ENCODE results near the gene SRXN1. TPM values are rescaled to one million over a fixed set of nuclear protein-coding genes. Genes with fewer than 3 reads are reported as not detected.

SRXN1 gene
- total RNA-seq, 1 donor from 2014 or later: 41.5 TPM

GRCh38 chr20:675453-676314, 22.7 kb upstream of the SRXN1 start, which contains the start of gene SCRT2:
Gene SCRT2, minus strand, starts transcription at chr20:675802. Its CDS starts 201 bp downstream, at chr20:675601.
- peak; percentile 94 for DNase-seq (ENCODE audit: low spot score)

DNA sequence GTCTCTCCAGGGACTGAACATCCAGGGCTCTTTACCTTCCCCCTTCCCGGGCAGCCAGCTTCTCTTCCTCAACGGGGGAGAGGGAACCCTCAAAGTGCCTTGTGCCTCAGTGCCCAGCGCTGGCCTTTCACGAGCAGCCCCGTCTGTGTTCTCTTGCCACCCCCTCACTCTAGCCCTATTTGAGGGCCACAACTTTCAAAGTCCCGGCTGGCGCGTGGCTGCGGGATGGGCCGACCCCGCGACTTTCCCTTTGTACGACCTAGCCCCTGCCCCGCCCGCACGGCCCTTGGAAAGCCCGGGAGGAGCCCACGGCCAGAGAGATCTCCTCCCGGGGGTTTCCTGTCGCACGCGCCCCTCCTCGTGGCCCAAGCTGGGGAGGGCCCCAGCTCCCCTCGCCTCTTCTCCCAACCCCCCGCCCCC, 22.0 kb upstream of the SRXN1 start:
- DNase-seq (ENCODE audit: low spot score): no peak

- no peak for DNase-seq (ENCODE audit: low spot score)
Measured at GRCh38 chr20:673603-674001, 20.6 kb upstream of the SRXN1 start.

GRCh38 chr20:672963-673602, 20.1 kb upstream of the SRXN1 start:
- DNase-seq (ENCODE audit: low spot score): no peak

DNA sequence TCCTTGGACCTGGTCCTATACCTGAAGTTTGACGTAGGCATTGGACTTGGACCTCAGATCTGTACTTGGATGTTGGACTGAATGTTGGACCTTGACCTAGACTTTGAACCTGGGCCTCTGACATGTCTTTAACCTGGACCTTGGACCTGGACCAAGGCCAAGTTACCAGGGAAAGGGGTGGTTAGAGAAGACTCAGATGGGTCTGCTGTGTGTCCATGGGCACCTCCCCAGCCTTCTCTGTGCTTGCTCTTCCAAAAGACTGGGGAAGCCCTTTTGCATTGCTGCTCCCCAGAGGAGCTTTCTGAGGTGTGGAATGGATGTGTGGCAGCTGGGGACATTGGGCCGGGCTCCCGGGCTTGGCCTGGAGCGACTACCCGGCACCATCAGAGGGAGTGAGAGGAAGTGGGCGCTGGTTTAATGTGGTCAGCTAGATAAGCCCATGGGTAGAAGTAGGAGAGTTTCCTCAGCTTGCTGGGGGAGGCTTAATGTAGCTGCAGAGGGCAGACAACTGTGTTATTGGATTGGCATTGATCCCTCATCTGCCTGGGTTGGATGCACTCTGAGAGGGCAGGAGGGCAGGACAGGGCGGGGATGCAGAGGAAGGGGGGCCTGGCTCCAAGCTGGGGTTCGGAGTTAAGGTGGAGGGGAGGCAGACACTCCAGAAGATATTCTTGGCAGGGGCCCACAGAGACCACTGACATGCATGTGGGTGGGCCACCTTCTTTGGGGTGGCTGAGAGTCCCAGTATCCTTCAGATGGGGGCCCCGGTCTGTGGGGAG, 18.4 kb upstream of the SRXN1 start:
- no peak for DNase-seq (ENCODE audit: low spot score)

- no peak for DNase-seq (ENCODE audit: low spot score)
Measured at GRCh38 chr20:669573-669972, 16.6 kb upstream of the SRXN1 start.

GRCh38 chr20:668638-669037, 15.6 kb upstream of the SRXN1 start:
- no peak for DNase-seq (ENCODE audit: low spot score)

- DNase-seq (ENCODE audit: low spot score): no peak
Measured at GRCh38 chr20:668050-668449, 15.1 kb upstream of the SRXN1 start.

DNA sequence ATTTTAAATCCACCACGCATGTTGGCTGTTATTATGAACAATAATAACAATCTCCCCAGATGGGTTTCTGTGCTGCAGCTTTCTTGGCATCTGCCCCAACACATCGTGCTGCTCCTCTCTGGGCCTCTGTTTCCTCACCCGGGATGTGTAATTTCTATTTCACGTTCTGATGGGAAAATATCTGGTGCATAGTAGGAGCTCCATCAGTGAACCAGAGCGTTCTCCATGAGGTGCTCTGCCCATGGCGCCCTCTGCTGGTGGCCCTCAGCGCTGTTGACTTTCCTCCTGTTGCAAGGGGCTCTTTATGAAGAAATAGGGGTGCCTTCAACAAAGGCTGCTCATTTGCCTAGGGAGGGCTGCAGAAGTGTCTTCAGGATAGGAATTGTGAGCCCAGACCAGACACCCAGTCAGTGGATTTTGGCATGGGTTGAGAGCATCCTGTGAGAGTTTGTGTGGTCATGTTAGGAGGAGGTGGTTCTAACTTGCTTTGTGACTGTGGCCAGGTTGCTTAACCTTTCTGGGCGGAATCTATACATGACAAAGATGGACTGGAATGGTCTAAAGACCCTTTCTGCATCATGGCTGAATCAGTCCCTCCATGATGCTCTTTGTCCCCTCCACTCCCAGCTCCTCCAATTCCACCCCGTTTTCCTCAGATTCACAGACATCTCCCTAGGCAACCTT, 14.5 kb upstream of the SRXN1 start:
- DNase-seq (ENCODE audit: low spot score): no peak

DNA sequence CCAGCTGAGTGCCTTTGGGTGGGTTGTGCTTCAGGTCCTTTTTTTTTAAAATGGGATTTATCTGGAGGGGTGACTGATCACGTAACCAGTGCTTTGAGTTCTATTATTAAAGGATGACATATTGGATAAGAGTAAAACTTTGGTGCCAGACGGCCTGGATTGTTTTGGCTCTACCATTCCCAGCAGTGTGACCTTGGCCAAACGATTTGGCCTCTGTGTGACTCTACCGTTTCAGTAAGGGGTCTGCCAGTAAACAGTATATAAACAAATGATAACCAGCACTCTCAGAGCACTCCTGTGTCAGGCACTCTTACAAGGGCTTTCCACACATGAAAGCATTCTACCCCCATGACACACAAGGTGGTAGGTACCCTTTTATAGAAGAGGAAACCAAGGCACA, 13.9 kb upstream of the SRXN1 start:
- no peak for DNase-seq (ENCODE audit: low spot score)

DNA sequence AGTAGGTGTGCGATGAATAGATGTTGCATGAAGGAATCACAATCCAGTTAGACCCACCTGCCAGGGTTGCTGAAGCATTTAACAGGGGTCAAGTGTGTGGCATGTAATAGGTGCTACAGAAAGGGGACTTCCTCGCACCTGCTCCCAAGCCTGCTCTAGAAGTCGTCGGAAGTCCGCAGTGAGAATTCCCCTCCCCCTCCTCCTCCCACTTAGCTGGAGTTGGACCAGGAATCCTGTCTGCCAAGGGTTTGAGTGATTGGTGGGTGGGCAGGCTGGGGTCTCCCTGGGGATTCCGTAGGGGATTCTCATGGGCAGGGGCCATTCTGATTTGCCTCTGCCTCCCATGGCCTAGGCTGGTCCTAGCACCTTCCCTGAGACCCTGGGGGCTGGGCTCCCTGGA, 12.3 kb upstream of the SRXN1 start:
- no peak for DNase-seq (ENCODE audit: low spot score)

GRCh38 chr20:664576-664975, 11.6 kb upstream of the SRXN1 start:
- no peak for DNase-seq (ENCODE audit: low spot score)

- DNase-seq (ENCODE audit: low spot score): no peak
Measured at GRCh38 chr20:664151-664550, 11.2 kb upstream of the SRXN1 start.

DNA sequence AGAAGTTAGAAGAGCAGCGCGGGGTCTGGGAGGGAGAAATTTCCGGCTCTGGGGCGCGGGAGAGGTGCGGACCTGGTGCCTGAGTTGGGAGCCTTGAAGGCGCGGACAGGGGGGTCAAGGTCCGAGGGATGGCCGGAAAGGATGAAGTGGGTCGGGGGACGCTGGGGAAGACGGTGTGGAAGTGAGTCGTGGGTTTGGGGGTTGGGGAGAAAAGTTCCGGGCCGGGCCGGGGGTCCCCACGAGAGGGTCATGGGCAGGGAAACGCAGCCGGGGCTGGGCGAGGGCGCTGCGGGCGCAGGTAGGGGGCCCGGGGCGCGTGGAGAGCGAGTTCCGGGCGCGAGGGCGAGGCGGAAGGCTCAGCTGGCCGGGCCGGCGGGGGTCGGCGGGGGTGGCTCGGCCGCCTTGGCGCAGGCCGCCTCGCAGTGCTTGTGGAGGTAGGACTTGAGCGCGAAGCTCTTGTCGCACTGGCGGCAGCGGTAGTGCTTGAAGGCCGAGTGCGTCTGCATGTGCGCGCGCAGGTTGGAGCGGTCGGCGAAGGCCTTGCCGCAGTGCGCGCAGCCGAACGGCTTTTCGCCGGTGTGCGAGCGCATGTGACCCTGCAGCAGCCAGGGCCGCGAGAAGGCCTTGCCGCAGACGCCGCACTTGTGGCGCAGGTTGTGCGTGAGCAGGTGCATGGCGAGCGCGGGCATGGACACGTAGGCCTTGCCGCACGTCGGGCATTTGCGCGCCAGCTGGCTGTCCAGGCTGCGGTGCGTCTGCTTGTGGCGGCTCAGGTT, 10.5 kb upstream of the SRXN1 start:
- DNase-seq (ENCODE audit: low spot score): no peak

- DNase-seq (ENCODE audit: low spot score): no peak
Measured at GRCh38 chr20:662277-663192, 9.5 kb upstream of the SRXN1 start.

GRCh38 chr20:661474-662270, 8.7 kb upstream of the SRXN1 start:
- DNase-seq (ENCODE audit: low spot score): no peak

- no peak for DNase-seq (ENCODE audit: low spot score)
Measured at GRCh38 chr20:658731-659291, 5.8 kb upstream of the SRXN1 start.

GRCh38 chr20:658202-658601, 5.2 kb upstream of the SRXN1 start:
- DNase-seq (ENCODE audit: low spot score): no peak
